ENCODE data around the gene MACROD2.

DNA sequence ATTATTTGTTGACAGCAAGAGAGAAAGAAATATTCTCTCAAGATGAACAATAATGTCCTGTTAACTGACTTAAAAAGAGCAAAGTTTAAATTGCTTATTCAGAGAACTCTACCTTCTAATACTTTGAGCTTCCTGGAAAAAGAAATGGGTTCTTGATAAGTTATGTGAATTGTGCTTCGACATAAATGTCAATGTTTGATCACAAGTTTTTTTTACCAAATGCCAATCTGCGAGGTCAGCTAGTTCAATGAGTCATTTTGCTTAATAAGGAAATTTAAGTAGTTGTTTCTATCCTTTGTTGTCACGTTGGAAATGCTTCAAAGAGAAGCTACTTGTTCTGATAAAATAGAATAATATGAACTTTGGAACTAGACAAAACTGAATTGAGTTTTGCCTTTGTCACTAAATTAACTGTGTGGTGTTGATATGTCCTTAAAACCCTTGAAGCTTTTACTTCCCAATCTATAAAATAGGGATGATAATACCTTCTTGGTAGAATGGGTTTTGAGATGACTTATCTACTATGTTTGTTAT, 984.2 kb downstream of the MACROD2 start:
- no peak for TF ChIP-seq STAT1 (IDR thresholded peaks at IDR 0.05; ENCODE audit: unreplicated experiment)
- no peak for TF ChIP-seq CREB1 (CRISPR knock-in tag; IDR thresholded peaks at IDR 0.05; ENCODE audit: low read depth)
- no peak for TF ChIP-seq POLR2AphosphoS5 (IDR thresholded peaks at IDR 0.05; ENCODE audit: low read depth)
- TF ChIP-seq, protein P1, sequence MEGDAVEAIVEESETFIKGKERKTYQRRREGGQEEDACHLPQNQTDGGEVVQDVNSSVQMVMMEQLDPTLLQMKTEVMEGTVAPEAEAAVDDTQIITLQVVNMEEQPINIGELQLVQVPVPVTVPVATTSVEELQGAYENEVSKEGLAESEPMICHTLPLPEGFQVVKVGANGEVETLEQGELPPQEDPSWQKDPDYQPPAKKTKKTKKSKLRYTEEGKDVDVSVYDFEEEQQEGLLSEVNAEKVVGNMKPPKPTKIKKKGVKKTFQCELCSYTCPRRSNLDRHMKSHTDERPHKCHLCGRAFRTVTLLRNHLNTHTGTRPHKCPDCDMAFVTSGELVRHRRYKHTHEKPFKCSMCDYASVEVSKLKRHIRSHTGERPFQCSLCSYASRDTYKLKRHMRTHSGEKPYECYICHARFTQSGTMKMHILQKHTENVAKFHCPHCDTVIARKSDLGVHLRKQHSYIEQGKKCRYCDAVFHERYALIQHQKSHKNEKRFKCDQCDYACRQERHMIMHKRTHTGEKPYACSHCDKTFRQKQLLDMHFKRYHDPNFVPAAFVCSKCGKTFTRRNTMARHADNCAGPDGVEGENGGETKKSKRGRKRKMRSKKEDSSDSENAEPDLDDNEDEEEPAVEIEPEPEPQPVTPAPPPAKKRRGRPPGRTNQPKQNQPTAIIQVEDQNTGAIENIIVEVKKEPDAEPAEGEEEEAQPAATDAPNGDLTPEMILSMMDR (conservative IDR thresholded peaks at IDR 0.05; ENCODE audit: low read depth in 2 of 2) = no peak
- no peak for TF ChIP-seq EZH2 (IDR thresholded peaks at IDR 0.05; ENCODE audit: low read depth, unreplicated experiment)
- no peak for TF ChIP-seq JUNB (IDR thresholded peaks at IDR 0.05; ENCODE audit: unreplicated experiment)
- TF ChIP-seq ZNF114 (CRISPR knock-in tag; IDR thresholded peaks at IDR 0.05) = no peak
- no peak for TF ChIP-seq EZH2phosphoT487 (IDR thresholded peaks at IDR 0.05; ENCODE audit: unreplicated experiment)
- TF ChIP-seq, protein P2, sequence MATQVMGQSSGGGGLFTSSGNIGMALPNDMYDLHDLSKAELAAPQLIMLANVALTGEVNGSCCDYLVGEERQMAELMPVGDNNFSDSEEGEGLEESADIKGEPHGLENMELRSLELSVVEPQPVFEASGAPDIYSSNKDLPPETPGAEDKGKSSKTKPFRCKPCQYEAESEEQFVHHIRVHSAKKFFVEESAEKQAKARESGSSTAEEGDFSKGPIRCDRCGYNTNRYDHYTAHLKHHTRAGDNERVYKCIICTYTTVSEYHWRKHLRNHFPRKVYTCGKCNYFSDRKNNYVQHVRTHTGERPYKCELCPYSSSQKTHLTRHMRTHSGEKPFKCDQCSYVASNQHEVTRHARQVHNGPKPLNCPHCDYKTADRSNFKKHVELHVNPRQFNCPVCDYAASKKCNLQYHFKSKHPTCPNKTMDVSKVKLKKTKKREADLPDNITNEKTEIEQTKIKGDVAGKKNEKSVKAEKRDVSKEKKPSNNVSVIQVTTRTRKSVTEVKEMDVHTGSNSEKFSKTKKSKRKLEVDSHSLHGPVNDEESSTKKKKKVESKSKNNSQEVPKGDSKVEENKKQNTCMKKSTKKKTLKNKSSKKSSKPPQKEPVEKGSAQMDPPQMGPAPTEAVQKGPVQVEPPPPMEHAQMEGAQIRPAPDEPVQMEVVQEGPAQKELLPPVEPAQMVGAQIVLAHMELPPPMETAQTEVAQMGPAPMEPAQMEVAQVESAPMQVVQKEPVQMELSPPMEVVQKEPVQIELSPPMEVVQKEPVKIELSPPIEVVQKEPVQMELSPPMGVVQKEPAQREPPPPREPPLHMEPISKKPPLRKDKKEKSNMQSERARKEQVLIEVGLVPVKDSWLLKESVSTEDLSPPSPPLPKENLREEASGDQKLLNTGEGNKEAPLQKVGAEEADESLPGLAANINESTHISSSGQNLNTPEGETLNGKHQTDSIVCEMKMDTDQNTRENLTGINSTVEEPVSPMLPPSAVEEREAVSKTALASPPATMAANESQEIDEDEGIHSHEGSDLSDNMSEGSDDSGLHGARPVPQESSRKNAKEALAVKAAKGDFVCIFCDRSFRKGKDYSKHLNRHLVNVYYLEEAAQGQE (IDR thresholded peaks at IDR 0.05; ENCODE audit: unreplicated experiment) = no peak

Measured in GM23338 (cell line).